ENCODE results near the gene STKLD1.
"Not testable (repeated sequence)": the region's sequence is repeated elsewhere in the genome, so short reads cannot be mapped to it uniquely, and the experiment has no call there.

Gene STKLD1

DNA sequence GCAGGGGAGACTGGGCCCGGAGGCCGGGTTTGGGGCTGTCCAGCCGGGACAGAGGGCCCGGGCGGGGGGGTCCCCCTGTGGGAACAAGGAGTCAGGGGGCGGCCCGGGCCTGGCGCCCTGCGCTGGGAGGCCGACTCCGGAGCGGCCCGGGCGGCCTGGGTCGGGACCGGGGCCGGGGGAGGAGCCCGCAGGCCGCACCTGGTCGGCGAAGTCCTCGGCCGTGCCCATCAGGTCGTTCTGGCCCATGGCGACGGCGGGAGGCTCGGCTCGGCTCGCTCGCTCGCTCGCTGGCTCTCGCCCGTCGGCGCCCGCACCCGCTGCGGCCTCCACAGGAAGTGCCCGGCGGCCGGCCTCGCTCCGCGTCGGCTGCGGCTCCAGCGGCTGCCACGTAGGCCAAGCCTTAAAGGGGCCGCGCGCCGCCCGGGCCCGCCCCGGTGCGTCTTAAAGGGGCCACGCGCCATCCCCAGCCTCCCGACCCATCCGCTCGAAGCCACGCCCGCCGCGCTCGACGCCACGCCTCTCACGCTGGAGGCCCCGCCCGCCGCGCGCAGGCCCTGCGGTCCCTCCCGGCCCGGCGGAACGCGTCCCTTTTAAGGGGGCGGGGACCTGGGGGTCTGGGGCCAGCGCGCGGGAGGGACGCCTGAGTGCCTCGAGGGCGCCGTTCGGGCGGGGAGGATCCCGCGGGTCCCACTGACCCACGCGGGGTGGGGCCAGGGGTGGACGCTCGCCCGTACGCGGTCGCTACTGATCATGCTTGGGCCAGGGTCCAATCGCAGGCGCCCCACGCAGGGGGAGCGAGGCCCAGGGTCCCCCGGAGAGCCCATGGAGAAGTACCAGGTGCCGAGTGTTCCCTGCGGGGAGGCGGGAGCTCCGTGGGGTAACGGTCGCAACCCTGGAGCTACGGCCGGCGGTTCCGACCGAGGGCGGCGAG, at the start of gene STKLD1, which contains the start of gene SURF4:
Gene STKLD1 (plus strand): TSS at position 643 of the 931 bp plus-strand sequence. CDS start 108 bp downstream, at position 751.
Gene SURF4 (minus strand): TSS at position 337 of the 931 bp plus-strand sequence. CDS start 91 bp downstream, at position 246.
- DNase-seq (ENCODE audit: low read depth in 2 of 2), result peak; percentile 93 to 94

GRCh38 chr9:133327021-133327420, 49.1 kb upstream of the STKLD1 start:
- DNase-seq (ENCODE audit: low read depth in 2 of 2), result not testable (repeated sequence)

GRCh38 chr9:133327834-133328484, 48.2 kb upstream of the STKLD1 start:
- DNase-seq (ENCODE audit: low read depth in 2 of 2), result no peak

- not testable (repeated sequence) for DNase-seq (ENCODE audit: low read depth in 2 of 2)
Measured at GRCh38 chr9:133329306-133330156, 46.6 kb upstream of the STKLD1 start.

- DNase-seq (ENCODE audit: low read depth in 2 of 2), result no peak
Measured at GRCh38 chr9:133331221-133331620, 44.9 kb upstream of the STKLD1 start.

DNA sequence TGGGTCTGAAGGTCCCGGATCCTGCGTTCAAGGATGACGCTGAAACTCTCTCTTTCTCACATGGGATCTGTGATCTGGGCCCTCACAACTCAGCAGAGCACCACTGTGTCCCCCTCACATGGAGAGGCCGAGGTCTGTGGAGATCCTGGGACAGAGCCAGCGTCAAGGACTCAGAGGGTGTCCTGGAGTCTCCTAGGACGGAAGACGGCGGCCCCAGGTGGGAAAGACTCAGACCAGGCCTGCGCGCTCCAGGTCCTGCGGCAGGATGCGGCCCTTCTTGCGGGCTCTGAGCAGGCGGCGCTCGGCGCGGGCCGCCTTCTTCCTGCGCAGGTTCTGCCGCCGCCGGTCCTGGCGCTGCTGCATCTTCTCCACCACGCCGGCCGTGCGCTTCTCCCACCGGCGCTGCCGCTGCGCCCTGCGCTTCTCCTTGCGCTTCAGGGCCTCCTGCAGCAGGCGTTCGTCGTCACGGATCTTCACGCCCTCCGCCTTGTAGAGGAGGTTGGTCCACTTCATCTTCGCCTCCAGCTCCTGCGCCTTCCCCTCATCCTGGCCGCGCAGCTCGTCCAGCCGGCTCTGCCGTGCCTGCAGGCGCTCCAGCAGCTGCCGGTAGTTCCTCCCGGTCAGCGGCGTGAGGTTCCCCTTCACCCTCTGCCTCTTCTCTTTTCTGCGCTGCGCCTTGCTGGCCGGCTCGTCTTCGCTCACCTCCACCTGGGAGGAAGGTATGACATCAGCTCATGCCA, 44.4 kb upstream of the STKLD1 start:
- no peak for DNase-seq (ENCODE audit: low read depth in 2 of 2)

GRCh38 chr9:133332381-133332730, 43.8 kb upstream of the STKLD1 start:
- DNase-seq (ENCODE audit: low read depth in 2 of 2), result no peak

GRCh38 chr9:133333011-133333410, 43.2 kb upstream of the STKLD1 start:
- no peak for DNase-seq (ENCODE audit: low read depth in 2 of 2)

- no peak for DNase-seq (ENCODE audit: low read depth in 2 of 2)
Measured at GRCh38 chr9:133333566-133333965, 42.6 kb upstream of the STKLD1 start.

- no peak for DNase-seq (ENCODE audit: low read depth in 2 of 2)
Measured at GRCh38 chr9:133334161-133334560, 42.0 kb upstream of the STKLD1 start.

- DNase-seq (ENCODE audit: low read depth in 2 of 2), result not testable (repeated sequence)
Measured at GRCh38 chr9:133334888-133335287, 41.3 kb upstream of the STKLD1 start.

DNA sequence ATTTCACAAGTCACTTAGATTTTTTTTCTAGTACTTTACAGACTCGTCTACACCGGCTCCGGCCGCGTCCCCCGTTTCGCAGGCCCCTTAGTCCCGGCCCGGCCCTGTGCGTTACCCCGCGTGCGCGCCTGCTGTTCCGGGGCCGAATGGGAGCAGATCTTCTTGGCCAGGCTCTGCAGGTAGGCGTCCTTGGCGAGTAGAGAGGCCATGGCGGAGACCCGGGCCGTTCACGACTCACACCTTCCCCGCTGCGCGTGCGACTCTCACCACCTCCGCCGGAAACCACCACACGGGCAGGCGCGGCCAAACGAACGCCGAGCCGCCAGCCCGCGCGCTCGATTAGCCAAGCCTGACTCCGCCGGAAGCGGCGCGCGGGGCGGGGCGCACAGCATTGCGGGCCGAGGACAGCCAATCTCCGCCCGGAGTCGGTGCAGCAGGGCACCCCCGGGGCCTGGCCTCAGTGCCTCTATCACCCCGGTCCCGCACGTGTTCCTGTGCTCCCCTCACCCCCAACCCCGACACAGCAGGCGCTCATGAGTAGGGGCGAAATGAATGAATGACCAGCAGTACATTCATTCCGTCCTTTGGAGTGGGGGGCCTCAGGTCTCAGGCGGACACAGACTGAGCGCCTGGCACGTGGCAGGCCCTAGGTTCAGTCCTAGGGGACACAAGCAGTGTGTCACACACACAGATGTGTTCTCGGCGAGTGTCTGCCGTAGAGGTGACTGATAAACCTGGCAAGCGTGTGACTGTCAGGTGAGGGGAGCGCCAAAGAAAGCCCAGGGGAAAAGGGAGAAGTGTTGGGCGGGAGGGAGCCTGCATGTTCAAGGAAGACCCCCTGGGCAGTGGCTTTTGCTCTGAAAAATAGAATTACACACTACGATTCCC, 40.0 kb upstream of the STKLD1 start, which contains the start of gene SURF6:
Gene SURF6 (minus strand): TSS at position 265 of the 888 bp plus-strand sequence. CDS start 56 bp downstream, at position 209.
- peak; percentile 71 for DNase-seq (ENCODE audit: low read depth in 2 of 2)

DNA sequence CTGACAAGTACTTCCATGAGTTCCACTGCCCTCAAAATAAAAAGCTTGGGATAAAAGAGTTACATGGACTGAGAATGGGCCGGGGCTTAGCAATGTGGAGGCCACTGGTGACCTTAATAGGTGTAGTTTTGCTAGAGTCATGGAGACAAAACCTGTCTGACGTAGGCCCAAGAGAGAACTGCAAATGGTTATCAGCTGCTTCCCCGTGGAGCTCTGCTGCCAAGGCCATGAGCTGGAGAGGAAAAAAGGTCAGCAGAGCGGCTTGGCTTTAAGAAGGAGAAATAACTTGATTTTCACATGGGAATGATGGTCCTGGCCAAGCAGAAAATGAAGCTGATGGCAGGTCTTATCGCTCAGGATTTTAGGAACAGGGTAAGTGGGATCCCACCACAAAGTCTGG, 36.5 kb upstream of the STKLD1 start:
- DNase-seq (ENCODE audit: low read depth in 2 of 2), result no peak

DNA sequence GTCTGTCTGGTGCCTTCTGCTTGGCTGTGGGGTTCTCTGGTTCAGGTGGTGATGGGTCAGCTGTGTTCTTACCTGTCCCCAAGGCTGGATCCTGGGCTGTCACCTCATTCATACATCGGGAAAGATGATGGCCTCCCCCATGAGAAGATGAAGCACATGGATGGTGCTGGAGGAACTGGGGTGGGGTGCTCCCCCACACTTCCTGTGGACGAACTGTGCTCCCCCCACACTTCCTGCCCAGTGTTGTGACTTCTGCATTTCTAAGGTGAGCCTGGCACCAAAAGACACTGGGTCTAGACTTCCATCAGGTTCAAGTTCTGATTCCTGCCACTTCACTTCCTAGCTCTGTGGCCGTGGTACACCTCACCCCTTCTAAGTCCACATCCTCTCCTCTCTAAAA, 35.9 kb upstream of the STKLD1 start:
- DNase-seq (ENCODE audit: low read depth in 2 of 2), result no peak

DNA sequence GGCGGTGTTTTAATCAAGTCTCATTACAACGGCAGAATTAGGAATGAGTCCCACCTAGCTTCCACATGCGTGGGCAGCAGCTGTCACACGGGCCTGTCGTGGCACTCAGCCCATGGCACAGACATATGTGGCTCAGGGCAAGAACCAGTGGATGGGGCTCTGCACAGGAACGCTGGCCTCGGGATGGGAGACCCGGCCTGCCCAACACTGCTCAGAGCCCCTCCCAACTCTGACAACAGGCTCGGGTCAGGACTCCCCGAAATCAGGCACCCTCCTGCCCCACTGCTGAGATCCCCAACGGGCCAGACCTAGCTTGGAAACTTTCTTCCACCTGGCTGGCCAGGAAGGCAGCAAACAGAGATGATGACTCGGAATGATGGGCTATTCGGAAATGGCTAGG, 35.2 kb upstream of the STKLD1 start:
- DNase-seq (ENCODE audit: low read depth in 2 of 2), result no peak

DNA sequence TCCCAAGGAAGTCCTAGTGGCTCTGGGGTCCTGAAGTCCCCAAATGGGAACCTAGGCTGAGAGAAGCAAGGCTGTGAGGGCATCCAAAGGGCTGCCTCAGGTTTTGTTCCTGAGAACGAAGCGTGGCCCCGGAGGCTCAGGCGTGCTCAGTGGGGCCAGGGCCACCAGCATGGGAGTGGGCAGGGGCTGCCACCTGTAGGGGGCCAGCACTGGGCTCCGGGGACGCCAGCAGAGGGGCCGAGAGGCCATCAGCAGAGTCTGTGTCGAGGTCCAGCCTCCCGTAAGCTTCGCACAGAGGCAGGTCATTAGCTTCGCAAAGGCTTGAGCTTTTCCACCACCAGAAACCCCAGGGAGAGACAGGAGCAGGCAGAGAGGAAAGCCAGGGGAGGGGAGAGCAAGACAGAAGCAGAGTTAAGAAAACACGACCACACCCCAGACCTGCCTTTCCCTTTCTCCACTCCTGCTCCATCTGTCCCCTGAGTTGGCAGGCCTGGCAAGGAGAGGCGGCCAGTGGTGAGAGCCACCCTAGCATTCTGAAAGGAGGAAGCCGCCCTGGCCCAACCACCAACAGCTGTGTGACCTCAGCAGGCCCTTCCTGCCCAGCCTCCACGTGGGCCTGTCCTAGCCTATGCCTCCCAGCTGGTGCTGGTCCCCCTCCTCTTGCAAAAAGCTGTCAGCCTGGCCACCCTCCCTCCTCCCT, 34.6 kb upstream of the STKLD1 start:
- no peak for DNase-seq (ENCODE audit: low read depth in 2 of 2)

GRCh38 chr9:133342069-133342406, 34.1 kb upstream of the STKLD1 start:
- DNase-seq (ENCODE audit: low read depth in 2 of 2), result no peak

DNA sequence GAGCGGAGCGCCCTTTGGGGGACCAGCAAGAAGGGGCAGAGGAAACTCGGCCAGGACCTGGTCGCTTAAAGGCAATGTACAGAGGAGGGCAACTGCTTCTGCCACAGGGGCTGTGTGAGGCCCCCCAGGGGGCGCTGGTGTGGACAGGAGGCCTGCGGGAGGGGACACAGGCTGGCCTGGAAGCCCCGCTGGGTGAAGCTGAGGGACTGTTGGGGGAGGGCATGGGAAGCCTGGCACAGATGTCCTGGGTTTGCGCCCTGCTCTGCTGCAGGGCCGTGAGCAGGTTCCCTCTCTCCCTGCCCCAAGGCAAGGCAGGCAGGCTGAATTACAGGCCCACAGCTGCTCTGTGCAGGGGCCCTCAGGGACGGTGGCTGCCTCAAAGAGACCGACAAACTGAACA, 33.6 kb upstream of the STKLD1 start:
- no peak for DNase-seq (ENCODE audit: low read depth in 2 of 2)

- no peak for DNase-seq (ENCODE audit: low read depth in 2 of 2)
Measured at GRCh38 chr9:133344071-133344470, 32.1 kb upstream of the STKLD1 start.

DNA sequence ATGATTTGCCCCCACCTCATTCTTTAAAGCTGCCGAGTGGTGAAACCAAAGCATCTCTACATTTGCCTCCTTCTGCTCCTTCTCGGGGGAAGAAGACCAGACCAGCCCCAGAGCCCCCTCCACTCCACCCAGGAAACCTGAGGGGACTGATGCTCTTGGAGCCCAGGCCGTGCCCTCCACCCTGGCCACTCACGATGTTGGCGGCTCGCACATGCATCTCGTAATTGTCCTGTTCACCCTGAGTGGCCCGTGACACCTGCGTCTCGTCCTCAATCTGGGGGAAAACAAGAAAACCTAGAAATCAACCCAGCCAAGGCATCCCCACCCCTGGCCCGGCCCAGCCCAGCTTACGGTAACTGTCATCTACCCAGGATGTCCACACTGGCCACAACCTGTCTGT, 31.2 kb upstream of the STKLD1 start:
- DNase-seq (ENCODE audit: low read depth in 2 of 2), result no peak
